ENCODE data around the gene RAB11FIP4. TPM values are rescaled to one million over a fixed set of nuclear protein-coding genes. Genes with fewer than 3 reads are reported as not detected.

Gene RAB11FIP4
- total and polyA plus RNA-seq, 10 of the 15 experiments (the other 5 are each of a cell fraction or from before 2014, with no cell fraction given), result 1.4 to 27.0 (median 17.6) TPM

DNA sequence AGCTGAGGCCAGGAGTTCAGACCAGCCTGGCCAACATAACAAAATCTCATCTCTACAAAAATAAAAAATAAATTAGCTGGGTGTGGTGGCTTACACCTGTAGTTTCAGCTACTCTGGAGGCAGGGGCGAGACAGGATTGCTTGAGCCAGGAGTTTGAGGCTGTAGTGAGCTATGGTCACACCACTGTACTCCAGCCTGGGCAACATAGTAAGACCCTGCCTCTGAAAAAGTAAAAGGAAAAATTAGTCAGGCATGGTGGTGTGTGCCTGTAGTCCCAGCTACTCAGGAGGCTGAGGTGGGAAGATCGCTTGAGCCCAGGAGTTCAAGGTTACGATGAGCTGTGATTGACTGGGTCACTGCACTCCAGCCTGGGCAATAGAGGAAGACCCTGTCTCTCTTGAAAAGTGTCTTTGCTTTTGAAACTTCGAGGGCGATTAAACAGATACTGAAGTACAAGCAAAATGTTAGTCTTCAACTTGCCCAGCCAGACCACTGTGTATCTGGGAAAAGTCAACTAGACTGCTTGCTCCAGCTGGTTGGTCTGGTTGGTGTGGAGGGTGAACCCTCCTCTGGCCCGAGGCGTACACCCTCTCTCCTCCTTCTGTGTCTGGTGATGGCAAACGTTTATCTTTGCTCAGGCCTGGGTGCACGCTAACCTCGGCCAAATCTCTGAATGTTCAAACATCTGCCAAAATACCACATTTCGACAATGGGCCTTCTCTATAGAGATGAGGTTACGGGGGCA lies 174.9 kb downstream of the RAB11FIP4 start:
- ChIA-PET POLR2A (interaction anchor here (1.3 kb wide), 1 partner anchor 9 kb away, joined by 3 read pairs; no protein-coding TSS in a partner anchor), RAD21 (ENCODE audit: unreplicated experiment) (interaction anchor here (1.5 kb wide), 1 partner anchor 12 kb away, joined by 4 read pairs; no protein-coding TSS in a partner anchor), SMC1A (ENCODE audit: uncharacterized antibody, unreplicated experiment) (no interaction called here), CTCF (interaction anchor here (0.7 to 1.6 kb wide), 2 partner anchors 38 to 276 kb away, joined by 3 to 4 read pairs; no protein-coding TSS in a partner anchor)
- no peaks in the 10 kb centered on the region; a peak in 1 of 4 replicates for H3K27me3 ChIP-seq (replicated peaks in 1 of 2; ENCODE audit: control insufficient read depth in 2 of 2, insufficient read depth in 2 of 2, low read length in 1 of 2)
- H3K4me3 ChIP-seq, result no peak overlapping the region
- no peak overlapping the region for H2AFZ ChIP-seq (ENCODE audit: control insufficient read depth, low read depth, low read length)
- no peaks in the 10 kb centered on the region for H3K79me2 ChIP-seq (ENCODE audit: control insufficient read depth, insufficient read depth, low read length)
- no peaks in the 10 kb centered on the region for H3K9me3 ChIP-seq (replicated peaks; ENCODE audit: control insufficient read depth, insufficient read depth, low read length)
- H3K4me1 ChIP-seq (ENCODE audit: control insufficient read depth, insufficient read depth, low read length), result no peaks in the 10 kb centered on the region
- ATAC-seq (no peak), FAIRE-seq (no peak), DNase-seq (ENCODE audit: low read depth, low spot score) (no peak)
- H3K4me2 ChIP-seq (ENCODE audit: control insufficient read depth, insufficient read depth), result no peak overlapping the region
- 53% methylated on average over 12 of the region's 12 CpGs for WGBS (ENCODE audit: insufficient coverage, insufficient replicate concordance, low lambda C conversion rate, missing lambda C conversion rate)
- BruUV-seq (replicated peaks), result no TSS peak
- TF ChIP-seq GABPA (IDR thresholded peaks at IDR 0.05; ENCODE audit: low read depth), result no peak
- TF ChIP-seq, protein P1, sequence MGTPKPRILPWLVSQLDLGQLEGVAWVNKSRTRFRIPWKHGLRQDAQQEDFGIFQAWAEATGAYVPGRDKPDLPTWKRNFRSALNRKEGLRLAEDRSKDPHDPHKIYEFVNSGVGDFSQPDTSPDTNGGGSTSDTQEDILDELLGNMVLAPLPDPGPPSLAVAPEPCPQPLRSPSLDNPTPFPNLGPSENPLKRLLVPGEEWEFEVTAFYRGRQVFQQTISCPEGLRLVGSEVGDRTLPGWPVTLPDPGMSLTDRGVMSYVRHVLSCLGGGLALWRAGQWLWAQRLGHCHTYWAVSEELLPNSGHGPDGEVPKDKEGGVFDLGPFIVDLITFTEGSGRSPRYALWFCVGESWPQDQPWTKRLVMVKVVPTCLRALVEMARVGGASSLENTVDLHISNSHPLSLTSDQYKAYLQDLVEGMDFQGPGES (IDR thresholded peaks at IDR 0.05), result no peak
- TF ChIP-seq TARDBP (IDR thresholded peaks at IDR 0.05; ENCODE audit: borderline replicate concordance), result no peak
- TF ChIP-seq HDGF (IDR thresholded peaks at IDR 0.05), result no peak
- no peak for TF ChIP-seq YY1 (IDR thresholded peaks at IDR 0.05; ENCODE audit: low read depth, low read length)
- no peak for TF ChIP-seq RB1 (IDR thresholded peaks at IDR 0.05; ENCODE audit: borderline replicate concordance)
- no peak for TF ChIP-seq RBBP5 (conservative IDR thresholded peaks at IDR 0.05)
- TF ChIP-seq EGR1 (IDR thresholded peaks at IDR 0.05; ENCODE audit: borderline replicate concordance in 1 of 2, low read depth in 2 of 2, low read length in 2 of 2), result no peak
- TF ChIP-seq MYC (IDR thresholded peaks at IDR 0.05; ENCODE audit: insufficient read depth, insufficient read length, insufficient replicate concordance, low read length, severe bottlenecking), result no peak
- no peak for TF ChIP-seq HDAC6 (IDR thresholded peaks at IDR 0.05; ENCODE audit: unreplicated experiment)
- TF ChIP-seq RAD21 (IDR thresholded peaks at IDR 0.05; ENCODE audit: insufficient read depth, low read depth, low read length), result no peak
- TF ChIP-seq JUND (IDR thresholded peaks at IDR 0.05; ENCODE audit: low read depth, low read length), result no peak
- no peak for TF ChIP-seq RAD51 (IDR thresholded peaks at IDR 0.05)
- TF ChIP-seq, protein P2, sequence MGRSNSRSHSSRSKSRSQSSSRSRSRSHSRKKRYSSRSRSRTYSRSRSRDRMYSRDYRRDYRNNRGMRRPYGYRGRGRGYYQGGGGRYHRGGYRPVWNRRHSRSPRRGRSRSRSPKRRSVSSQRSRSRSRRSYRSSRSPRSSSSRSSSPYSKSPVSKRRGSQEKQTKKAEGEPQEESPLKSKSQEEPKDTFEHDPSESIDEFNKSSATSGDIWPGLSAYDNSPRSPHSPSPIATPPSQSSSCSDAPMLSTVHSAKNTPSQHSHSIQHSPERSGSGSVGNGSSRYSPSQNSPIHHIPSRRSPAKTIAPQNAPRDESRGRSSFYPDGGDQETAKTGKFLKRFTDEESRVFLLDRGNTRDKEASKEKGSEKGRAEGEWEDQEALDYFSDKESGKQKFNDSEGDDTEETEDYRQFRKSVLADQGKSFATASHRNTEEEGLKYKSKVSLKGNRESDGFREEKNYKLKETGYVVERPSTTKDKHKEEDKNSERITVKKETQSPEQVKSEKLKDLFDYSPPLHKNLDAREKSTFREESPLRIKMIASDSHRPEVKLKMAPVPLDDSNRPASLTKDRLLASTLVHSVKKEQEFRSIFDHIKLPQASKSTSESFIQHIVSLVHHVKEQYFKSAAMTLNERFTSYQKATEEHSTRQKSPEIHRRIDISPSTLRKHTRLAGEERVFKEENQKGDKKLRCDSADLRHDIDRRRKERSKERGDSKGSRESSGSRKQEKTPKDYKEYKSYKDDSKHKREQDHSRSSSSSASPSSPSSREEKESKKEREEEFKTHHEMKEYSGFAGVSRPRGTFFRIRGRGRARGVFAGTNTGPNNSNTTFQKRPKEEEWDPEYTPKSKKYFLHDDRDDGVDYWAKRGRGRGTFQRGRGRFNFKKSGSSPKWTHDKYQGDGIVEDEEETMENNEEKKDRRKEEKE (IDR thresholded peaks at IDR 0.05), result no peak
- no peak overlapping the region for H3K27ac ChIP-seq (ENCODE audit: control insufficient read depth, insufficient read depth)
- no peaks in the 10 kb centered on the region for H4K20me1 ChIP-seq (ENCODE audit: control insufficient read depth, insufficient read depth)
- no peak overlapping the region for H3K9ac ChIP-seq (ENCODE audit: control insufficient read depth, insufficient read depth, low read length)
- H3K36me3 ChIP-seq (ENCODE audit: control insufficient read depth in 2 of 2, insufficient read depth in 2 of 2, low read length in 1 of 2), result no peaks in the 10 kb centered on the region
- intact Hi-C loops (cut with micrococcal nuclease; ENCODE audit: unreplicated experiment), result no loop called here
- in situ Hi-C loops (cut with MboI), result no loop called here
